Stimulated activated CD8-positive, alpha-beta memory T cell treated with anti-CD3 and anti-CD28 coated beads, Interleukin-15, amount 100 ng/mL, for 4 hours (primary cell): Measurements from ENCODE around the gene RBM47.
"Not testable (repeated sequence)": the region's sequence is repeated elsewhere in the genome, so short reads cannot be mapped to it uniquely, and the experiment has no call there.

Experiments
- DNase-seq, 2 donors: peaks; one replicate each; pipeline ENCODE4 v3.0.0-alpha.2; 2020; ENCODE audit warnings: low read depth in 2 of 2

Gene RBM47

DNA sequence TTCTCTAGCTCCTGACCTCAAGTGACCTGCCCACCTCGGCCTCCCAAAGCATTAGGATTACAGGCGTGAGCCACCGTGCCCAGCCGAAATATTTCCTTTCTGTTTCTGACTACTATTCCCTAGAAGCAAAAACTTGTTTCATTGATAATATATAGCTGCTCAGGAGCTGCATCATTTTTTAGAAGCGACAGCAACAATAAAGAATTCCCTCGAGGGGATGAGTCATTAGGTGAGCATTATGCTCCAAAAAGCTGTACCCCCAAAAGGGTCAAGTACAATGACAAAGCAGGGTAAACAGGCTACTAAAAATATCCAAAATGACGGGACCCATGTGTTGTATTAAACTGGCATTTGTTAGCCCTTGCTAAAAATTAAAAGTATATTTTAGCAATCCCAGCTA is 67.0 kb downstream of the RBM47 start:
- DNase-seq = no peak

DNA sequence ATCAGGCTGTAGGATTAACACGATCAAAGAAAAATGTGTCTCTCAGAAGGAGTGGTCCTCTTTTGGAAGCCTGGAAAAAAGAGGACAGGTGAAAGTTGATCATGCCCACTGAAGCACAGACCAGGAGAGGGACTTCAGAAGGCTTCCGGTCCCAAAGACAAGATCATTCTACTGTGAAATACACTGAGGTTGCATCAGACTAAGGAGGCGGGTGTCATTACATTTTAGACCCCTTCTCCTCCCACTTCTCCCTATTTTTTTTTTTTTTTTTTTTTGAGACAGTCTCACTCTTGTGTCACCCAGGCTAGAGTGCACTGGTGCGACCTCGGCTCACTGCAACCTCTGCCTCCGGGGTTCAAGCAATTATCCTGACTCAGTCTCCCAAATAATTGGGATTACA is 67.5 kb downstream of the RBM47 start:
- DNase-seq = no peak

DNA sequence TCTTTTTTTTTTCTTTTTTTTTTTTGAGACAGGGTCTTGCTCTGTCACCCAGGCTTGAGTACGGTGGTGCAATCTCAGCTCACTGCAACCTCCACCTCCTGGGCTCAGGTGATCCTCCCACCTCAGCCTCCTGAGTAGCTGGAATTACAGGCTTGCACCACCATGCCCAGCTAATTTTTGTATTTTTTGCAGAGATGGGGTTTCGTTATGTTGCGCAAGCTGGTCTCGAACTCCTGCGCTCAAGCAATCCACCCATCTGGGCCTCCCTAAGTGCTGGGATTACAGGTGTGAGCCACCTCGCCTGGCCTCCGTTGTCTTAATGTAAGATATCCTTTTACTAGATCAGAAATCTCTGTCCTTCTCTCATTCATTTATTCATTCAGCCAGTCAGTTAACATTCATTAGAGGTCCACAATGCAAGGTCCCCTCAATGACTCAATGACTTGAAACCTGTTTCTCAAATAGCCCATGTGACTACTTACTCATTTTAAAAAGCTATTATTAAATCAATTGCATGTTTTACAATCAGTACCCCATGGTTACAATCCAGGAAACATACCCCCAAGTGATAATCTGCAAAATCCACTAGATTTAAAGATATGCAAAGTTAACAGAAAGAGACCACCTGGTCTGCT is 68.0 kb downstream of the RBM47 start:
- DNase-seq = not testable (repeated sequence)

DNA sequence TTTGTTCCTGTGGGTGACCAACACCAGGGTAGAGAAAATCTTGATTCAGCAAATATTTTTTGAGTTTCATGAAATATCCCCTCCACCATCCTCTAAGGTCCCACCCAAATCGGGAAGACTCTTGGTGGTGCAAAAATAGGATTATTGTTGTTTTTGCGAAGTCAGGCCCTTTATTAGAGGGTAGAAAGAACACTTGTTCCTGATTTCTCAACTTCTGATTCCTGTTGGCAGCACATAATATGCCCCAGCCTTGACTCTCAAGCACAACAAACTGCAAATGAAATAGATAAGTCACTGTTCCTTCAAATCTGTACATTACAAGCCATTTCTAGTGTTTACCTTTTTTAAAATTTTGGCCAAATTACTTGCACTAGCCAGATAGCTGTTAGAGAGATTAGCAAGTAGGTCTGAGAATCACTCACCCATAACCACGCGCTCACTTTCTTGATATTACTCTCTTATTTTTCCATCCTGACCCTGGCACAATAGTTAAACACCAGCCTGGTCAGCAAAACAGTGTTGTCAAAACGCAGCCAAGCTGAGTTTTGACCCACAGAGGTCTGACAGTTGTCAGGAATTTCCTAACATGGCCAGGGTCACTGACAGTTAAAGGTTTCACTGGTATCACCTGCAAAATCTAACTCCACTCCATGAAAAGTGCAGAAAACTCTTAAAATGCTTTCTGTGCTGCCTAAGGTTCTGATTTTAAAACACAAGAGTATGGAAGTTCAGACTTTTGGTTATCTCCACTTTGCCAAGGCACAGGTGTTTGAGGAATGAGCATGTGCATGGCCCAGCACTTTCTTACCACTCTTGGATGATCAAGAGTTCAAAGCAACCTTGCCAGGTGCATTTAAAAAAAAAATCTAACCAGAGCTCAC is 69.8 kb downstream of the RBM47 start:
- DNase-seq = no peak

DNA sequence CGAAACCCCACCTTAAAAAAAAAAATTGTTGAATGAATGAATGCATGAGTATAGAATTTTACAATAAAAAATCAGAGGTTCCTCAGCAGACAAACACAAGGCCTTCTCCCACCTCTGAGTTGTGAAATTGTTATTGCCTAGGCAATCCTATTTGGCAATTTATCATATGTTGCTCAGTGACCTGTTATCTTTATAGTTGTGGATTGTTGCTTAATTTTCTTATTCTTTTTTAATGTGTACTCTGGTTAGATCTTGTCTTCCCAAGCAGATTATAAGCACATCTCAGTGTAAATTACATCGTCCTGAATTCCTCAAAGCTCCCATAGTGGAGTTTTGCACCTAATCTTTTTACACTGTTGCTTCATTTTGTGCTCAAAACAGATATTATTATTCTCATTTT is 71.9 kb downstream of the RBM47 start:
- DNase-seq = no peak

DNA sequence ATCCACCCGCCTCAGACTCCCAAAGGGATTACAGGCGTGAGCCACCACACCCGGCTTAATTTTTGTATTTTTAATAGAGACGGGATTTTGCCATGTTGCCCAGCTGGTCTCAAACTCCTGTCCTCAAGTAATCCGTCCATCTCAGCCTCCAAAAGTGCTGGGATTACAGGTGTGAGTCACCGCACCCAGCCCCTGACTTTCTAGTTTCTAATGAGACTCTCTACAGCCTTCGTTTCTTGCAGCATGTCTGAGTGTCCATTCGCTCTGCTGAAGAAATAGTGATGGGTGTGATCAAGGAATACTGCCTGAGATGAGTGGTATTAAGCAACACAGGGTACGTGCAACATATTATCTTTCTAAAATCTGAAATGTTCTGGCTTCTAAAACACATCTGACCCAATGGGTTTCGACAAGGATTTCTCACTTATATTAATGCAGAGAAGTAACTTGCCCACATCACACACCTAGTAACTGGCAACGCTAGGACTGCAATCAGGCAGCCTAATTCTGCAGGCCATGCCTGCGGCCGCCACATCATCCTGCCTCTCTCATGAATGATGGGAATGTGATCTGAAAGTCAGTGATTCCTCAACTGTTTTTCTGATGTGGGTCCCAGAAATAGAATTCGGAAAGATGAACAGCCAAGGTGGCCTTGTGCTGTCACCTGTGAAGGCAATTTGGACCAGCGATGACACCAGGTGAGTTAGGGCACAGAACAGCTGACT is 74.3 kb downstream of the RBM47 start:
- DNase-seq = no peak

DNA sequence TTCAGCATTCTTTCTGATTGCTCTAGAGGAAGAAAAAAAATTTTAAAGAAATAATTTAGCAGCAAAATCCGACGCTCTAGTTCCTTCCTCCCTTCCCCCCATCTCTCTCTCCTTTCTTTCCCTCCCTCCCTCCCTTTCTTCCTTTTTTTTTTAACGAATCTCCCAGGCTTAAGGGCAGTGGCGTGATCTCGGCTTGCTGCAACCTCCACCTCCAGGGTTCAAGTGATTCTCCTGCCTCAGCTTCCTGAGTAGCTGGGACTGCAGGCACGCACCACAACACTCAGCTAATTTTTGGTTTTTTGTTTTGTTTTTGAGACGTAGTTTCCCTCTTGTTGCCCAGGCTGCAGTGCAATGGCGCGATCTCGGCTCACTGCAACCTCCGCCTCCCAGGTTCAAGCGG is 75.0 kb downstream of the RBM47 start:
- DNase-seq = not testable (repeated sequence)

DNA sequence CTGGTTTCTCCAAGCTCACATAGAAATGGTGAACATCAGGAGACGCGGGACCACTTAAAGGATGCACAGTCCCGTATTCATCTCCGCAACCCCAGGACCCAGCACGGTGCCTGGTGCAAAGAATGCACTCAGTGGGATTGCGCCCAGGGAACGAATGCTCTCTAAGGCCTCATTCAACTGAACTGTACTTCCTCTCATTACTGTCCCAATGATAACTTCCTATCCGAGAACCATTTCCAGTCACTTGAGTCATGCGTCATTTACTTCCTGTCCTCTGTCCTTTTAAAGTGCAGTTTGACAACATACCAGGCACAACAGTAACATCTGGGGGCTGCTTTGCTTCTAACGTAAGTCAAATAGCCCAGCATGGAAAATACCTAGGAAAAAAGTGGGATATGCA is 75.7 kb downstream of the RBM47 start:
- DNase-seq = no peak

DNA sequence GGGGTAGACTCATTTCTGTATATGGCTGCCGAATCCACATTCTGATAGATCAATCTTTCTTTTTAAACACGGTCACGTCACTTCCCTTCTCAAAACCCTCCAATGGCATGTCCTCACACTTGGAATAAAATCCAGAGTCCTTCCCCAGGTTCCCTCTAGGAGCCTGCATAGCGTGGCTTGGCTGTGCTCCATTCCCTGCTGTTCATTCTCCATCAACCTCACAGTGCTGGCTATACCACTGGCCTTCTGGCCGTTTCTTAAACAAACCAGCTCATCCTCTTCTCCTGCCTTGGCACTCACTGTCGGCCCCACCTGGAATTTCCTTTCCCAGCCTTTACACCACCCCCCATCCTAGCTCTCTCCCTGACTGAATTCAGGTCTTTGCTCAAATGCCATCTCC is 77.1 kb downstream of the RBM47 start:
- no peak for DNase-seq

DNA sequence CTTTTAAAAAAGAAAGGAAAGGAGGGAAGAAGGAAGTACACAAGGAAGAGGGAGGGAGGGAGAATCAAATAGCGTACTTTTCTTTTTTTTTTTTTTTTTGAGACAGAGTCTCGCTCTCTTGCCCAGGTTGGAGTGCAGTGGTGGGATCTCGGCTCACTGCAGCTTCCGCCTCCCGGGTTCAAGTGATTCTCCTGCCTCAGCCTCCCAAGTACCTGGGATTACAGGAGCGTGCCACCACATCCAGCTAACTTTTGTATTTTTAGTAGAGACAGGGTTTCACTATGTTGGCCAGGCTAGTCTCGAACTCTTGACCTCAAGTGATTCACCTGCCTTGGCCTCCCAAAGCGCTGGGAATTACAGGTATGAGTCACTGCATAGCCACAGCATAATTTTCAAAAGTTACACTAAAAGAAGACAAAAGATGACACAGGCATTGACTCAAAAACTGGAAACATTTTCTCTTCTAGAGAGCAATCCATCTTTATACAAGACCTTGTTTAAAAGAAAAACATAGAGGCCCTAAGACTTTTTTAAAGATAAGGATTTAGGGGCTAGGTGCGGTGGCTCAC is 78.0 kb downstream of the RBM47 start:
- not testable (repeated sequence) for DNase-seq

DNA sequence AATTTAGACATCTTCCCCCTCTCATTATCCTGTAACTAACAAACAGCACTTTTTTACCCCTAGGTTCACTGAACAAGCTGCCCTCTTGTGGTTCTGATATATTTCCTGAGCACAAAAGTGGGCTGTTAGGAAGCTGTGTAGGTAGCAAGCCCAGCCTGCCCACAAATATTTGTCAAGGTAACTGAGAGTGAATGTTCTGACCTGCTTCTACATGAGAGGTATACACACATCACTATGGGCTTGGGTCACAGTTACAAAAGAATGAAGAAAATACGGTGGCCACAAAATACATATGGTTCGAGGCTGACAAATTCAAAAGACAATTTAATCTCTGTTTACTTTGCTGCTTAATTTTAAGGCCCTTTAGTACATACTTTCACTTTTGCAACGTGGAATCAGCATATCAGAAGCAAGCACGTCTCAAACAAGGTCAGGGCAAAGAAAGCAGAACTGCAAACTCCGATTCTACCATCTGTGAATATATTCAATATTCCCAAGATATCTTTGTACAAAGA is 78.7 kb downstream of the RBM47 start:
- no peak for DNase-seq

DNA sequence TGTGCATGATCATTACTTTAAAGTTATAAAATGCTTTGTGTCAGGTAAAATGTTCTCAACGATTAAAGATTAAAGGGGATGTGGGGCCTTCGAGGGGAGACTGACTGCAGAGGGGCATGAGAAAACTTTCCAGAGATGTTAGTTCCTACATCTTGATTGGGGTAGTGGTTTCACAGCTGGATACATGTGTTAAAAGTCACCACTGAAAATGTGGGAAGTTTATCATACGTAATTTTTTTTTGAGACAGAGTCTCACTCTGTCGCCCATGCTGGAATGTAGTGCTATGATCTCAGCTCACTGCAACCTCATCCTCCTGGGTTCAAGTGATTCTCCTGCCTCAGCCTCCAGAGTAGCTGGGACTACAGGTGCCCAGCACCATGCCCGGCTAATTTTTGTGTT is 79.5 kb downstream of the RBM47 start:
- no peak for DNase-seq

DNA sequence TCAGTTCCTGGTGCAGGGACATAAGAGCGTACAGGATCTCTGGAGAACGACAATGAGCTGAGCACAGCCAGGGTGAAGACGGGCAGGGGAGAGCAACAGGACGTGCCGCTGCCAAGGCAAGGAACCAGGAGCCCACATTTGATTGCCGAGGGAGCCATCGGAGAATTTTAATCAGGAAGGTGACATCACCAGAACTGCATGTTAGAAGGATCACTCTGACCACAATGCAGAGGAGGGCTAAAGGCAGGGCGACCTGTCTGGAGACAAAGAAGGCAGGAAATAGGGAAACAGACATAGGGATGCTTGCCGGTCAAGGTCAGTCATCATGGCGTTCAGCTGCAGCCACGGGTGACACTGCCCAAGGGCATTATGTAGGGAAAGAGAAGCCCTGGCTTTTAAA is 81.4 kb downstream of the RBM47 start:
- DNase-seq = no peak

DNA sequence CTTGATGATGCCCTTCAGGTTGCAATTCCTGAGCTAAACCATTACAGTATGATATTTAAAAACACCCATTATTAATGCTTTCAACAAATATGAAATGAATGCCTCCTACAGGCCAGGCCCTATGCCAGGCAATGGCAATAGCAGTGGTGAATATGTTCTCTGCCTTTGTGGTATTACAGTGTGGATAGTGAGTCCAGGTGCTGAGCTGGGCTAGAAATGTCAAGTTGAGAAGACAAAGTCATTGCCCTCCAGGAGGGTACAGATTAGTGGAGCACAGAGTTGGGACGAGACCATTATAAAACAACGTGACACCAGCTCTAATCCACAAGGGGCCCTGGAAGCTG is 81.9 kb downstream of the RBM47 start:
- DNase-seq = no peak

DNA sequence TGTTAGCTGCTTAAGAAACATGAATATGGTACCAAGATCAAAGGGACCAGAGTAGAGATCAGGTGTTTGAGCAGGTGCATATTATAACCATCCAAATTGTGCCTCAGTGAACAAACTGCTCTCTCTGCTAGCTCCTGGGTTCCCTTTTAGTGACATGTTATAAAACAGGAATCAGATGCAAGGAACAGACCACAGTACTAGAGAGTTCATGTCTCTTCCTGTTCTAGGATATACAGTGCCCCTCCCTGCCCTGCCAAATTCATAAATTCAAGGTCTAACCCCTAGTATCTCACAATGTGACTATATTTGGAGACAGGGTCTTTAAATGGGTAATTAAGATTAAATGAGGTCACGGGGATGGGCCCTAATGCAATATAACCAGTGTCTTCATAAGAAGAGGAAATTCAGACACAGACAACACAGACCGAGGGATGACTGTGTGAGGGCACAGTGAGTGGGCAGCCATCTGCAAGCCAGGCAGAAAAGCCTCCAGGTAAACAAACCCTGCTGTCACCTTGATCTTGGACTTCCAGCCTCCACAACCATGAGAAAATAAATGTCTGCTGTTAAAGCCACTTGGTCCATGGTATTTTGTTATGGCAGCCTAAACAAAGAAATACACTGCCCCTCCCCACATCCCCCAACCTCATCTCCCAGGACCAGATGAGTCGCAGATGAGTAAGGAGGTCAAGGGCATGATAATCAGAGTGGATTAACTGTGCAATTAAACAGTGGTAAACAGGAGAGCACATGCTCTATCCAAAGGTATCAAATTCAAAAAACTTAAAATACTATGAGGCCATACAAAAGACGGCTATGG is 82.5 kb downstream of the RBM47 start:
- no peak for DNase-seq

DNA sequence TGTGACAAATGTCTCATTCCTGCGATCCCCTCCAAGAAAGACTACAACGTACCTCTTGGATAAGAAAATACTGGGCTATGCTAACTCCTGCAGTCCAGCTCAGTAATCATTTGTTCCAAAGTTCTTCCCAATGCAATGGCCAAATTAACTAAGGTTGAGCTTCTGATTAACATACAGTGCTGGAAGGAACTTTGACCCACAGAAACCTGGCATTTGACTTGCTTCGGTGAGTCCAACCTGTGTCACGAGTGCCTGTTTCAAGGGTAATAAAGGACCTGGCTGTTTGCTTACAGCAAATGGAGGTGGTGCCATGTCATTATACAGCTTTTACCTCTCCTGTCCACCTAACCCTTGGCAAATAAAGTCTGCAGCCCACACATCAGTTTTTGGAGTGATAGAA is 83.2 kb downstream of the RBM47 start:
- DNase-seq = no peak

DNA sequence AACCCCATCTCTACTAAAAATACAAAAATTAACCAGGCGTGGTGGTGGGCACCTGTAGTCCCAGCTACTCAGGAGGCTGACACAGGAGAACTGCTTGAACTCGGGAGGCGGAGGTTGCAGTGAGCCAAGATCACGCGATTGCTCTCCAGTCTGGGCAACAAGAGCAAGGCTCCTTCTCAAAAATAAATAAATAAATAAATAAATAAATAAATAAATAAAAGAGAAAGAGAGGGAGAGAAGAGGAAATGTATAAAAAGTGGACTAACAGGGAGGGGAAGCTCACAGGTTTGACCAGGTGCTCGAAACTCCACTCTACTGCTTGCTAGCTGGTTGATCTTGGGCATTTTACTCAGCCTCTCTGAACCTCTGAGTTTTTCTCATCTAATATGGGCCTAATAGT is 84.2 kb downstream of the RBM47 start:
- not testable (repeated sequence) for DNase-seq

DNA sequence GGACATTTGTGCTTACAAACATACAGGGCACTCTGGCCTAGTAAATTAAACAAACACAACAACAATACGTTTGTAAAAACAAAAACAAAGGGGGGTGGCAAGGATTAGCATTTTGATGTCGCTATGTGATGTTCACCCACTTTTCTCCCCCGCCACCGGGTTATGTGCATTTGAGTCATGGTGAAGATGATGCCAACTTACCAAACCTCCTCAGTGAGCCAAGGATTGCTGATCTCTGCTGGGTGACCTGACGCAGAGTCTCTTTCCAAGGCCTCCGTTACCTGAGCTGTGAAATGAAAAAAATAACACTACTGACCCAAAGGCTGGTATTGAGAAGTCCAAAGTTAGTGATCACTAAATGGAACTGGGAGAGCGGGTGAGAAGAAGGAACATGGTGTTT is 85.4 kb downstream of the RBM47 start:
- no peak for DNase-seq

DNA sequence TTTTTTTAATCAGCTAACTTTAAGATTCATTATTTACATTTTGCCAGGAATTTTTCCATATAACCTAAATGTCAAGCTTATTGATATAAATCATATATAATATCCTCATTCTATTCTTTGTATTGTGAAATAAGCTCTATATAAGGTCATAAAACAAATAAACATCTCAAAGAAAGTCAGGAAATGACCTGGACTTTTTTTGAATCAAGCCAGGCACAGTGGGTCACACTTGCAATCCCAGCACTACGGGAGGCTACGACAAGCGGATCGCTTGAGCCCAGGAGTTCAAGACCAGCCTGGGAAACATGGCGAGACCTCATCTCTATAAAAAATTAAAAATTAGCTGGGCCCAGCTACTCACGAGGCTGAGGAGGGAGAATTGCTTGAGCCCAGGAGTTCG is 88.9 kb downstream of the RBM47 start:
- DNase-seq = no peak

DNA sequence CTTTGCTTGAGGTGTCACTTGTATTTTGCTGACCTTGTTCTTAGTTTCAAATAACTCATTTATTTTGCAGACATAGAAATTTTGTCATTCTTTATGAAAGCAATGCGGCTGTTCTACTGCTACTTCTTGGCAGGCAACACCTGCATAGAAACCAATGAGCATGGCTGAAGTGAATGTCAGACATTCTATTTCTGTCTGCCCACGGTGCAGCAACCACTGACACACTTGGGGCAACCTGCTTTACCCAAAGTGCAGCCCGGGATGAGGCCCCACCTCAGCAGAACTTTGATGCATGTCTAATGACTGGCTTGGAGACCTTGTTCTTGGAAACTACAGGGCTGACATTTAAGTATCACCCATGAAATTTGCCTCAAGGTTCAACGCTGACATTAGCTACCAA is 93.6 kb downstream of the RBM47 start:
- no peak for DNase-seq

DNA sequence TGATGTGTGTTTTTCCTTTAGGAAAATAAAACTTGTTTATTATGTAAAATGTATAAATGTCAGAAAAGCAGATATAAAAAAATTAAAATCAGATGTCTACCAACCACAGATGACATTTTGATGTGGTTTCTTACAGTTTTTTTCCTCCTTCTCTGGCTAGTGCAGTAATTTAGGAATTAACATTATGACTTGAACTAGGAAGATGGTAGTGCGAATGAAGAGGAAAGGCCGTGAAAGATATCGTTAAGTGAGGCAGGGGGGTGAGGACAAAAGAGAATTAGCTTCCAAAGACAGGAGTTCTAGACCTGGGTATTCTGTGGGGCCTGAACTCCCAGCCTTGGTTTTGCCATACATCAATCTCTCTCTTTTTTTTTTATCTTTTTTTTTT is 98.0 kb downstream of the RBM47 start:
- no peak for DNase-seq
